Activated T-cell treated with anti-CD3 and anti-CD28 coated beads for 24 hours (primary cell): ENCODE data around the gene MUSK.
"Not testable (repeated sequence)": the region's sequence is repeated elsewhere in the genome, so short reads cannot be mapped to it uniquely, and the experiment has no call there.

Experiments
- DNase-seq: peaks from one replicate; pipeline ENCODE4 v3.0.0-alpha.2; 2020; ENCODE audit warnings: low read depth

Gene MUSK

DNA sequence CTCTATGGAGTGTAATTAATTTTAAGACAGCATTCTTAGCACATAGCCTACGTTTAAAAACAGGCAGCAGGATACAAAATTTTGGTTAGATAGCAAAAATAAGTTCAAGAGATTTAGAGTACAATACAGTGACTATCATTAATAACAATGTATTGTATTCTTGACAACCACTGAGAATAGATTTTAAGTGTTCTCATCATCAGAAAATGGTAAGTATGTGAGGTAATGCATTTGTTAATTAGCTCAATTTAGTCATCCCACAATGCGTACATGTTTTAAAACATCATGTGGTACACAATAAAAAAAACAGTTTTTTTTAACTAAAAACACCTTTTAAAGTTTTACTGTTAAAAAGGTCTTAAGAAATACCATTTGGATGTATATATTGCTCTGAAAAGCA is 94.2 kb downstream of the MUSK start:
- no peak for DNase-seq

DNA sequence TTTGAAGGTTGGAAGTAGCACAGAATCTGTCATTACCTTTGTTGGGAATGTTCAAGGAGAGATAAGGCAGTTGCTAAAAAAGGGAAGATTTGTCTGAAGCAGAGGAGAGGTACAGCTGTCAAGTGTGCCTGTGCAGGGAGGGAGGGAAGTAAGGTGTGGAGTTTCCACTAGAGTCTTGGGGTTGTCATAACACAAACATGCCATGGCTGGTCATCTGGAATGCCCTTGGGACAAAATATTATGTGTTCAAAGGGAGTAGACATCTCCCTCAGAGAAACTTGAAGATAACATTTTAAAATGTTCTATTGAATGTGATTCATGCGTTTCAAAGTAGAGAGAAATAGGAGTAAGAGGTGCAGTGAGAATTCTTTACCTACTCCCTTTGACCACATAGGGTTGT is 95.0 kb downstream of the MUSK start:
- DNase-seq: no peak

DNA sequence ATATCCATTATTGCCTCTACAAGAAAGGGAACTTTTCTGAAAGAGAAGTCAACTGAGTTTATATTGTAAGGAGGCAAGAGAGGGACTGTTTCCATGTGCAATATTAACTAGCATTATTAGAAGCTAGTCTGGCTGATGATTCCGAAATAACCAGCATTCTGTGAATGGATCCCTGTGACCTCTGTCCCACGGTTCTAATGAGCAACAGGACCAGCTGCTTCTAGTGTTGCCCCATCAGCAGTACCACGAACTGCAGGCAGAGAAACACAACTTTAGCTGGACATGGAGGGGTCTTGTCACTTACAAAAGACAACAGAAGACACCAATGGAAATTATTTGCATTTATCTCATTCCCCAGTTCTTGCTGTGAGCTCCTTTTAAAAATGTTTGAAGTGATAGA is 95.4 kb downstream of the MUSK start:
- DNase-seq: no peak

DNA sequence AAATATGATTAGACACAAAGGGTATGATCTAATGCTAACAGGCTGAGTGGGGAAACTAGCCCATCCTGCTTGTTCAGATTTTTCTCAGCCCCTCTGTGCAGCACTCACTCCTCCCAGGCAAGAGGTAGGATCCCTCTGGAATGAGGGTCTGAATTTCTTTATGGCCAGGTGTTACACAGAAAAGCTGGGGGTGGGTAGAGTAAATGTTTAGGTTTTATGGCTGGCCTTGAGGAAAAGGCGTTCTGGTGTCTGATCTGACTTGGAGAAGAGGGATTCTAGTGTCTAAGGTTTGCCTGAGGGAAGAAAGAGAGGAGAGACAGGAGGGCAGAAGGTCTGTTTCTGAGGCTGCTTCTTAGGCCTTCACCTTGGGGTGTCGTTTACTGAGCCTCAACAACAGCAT is 97.3 kb downstream of the MUSK start:
- DNase-seq: no peak

DNA sequence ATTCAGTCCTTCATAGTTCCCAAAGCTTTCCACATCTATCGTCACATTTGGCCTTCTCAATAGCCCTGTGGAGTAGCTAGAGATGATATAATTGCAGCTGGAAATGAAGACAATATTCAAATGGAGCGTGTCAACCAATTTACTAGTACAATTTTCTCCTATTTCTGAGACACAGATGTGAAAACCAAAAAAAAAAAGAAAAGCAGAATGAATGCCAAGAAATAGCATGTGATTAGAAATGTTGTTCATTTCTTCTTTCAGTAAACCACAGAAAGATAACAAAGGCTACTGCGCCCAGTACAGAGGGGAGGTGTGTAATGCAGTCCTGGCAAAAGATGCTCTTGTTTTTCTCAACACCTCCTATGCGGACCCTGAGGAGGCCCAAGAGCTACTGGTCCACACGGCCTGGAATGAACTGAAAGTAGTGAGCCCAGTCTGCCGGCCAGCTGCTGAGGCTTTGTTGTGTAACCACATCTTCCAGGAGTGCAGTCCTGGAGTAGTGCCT is 99.0 kb downstream of the MUSK start:
- DNase-seq: no peak

DNA sequence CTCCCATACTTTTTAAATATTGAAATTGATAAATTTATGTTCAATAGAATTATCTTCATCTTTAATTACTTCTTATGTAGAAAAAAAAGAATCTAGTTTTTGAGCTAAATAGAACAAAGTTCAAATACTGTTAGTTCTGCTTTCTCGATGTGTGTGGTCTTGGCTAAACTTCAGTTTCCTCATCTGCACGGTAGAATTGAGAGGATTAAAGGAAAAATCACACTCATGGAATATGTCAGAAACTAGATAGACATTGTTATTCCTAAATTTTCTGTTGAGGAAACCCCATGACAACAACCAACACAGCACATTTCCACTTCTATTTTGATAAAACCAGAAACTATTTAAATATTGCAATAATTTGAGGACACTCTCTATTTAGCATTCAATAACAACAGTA is 100.3 kb downstream of the MUSK start:
- DNase-seq: no peak

DNA sequence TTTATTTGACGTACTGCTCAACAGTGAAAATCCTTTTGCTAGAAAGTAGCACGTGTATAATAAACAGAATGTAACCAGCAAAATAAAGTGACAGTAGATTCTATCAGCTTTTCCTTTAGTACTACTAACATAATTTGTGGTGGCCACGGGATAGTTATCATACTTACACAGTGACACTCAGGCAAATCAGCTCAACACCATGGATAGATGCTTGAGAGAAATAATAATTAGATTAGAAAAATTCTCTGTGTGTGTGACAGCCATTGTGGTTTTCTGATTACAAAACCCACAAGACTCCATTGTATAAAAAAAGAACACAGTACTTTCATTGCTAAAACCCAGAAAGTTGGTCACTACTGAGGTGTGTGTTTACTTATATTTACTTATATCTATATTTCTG is 101.1 kb downstream of the MUSK start:
- DNase-seq: no peak

DNA sequence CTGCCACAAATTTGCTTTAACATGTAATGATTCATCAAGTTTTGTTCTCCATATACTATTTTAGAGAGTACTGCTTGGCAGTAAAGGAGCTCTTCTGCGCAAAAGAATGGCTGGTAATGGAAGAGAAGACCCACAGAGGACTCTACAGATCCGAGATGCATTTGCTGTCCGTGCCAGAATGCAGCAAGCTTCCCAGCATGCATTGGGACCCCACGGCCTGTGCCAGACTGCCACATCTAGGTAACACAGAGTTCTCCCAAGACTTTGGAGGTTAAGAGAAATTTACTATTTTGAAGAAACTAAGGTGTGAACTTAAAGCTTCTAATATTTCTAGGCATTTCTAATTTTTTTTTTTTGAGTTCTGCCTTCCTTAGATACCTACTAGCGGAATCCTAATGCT is 107.1 kb downstream of the MUSK start:
- DNase-seq: no peak

DNA sequence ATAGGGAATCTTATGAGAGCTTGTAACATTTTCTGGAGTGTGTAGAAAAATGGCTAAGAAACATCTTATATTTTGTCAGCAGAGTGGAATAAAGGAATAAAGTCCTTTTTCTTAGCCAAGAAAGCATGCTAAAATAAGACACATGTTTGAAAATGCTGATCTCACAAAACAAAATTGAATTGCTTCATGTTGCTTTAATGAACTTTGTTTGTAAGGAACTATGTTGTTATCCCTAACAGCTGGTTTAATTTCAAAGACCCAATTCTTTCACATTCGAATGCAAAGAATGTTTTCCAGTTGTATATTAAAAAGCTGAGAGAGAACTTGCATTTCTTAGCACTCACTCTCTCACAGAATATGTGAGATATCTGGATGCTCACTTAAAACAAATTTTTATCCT is 107.6 kb downstream of the MUSK start:
- no peak for DNase-seq

DNA sequence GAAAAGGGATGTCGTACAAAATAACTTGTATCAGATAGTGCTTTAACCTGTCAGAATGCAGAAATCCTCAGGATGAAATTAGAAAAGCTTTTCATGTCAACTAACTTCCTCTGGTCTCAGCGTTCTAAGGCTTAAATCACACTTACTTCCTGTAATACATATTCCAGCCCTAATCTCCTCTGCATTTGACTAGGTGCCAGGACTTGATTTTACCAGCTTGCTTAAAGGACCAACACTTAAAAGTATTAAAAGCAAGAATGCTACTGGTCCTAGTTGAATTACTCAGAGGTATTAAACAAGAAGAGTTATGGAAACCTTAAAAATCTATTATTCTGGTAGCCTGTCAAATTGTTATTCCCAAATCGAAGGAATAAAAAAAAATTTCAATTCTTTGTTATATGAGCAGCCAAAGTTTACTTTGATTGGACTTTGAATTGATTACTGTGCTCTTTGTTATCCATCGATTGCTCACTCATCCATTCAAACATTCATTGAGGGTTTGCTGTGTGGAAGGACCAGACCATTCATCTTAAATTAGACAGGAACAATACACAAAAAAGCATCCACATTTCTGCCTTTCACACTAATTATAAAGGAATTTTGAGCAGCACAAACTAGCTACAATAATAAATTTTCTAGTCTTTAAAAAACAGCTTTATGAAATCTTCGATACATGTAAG is 108.7 kb downstream of the MUSK start:
- DNase-seq: no peak

DNA sequence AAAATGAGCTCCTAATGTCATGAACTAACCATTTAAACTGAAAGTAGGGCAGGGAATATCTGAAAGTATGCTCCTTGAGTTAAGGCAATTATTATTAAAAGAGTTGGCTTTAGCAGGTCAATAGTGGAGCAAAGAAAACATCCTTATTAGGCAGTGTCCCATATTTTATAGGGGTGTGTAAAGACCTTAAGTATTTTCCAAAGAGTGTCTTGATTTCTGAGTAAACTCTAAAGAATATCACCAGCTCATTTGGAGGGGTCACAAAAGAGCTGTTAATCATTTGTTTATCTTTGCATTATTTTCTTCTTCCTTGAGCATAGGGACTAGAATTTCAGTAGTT is 109.3 kb downstream of the MUSK start:
- DNase-seq: no peak

DNA sequence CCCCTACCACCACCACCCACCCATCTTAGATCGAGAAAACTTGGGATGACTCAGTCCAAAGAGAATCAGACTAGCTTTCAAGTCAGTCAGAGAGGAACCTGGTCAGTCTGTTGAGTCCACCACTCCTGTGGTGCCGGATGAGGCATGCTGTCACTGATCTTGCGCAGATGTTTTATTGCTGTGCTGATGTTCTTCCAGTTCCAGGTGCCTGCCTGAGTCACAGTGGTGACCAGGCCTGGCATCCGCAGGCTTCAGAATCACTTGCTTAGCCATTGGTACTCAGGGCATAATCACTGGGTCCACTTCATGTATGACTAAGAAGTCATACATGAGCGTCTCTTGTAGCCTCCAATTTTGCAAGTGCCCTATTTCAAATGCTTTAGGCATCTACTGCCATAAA is 114.1 kb downstream of the MUSK start:
- no peak for DNase-seq

DNA sequence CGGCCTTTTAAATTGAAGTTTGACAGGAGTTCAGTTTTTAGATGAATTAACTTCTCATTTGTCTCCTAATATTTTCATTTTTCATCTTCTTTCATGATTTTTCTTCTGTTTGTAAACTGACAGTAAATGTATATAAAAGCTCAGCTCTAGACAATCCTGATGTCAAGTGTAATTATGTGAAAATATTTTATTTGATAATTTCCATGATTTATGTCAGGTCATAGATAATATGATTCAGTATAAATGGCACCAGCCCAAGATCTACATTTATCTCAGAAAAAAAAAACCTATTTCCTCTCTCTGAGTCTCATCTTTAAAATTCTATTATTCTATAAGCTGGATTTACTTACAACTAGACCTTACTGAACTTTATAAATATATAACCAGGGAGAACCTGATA is 115.7 kb downstream of the MUSK start:
- no peak for DNase-seq

DNA sequence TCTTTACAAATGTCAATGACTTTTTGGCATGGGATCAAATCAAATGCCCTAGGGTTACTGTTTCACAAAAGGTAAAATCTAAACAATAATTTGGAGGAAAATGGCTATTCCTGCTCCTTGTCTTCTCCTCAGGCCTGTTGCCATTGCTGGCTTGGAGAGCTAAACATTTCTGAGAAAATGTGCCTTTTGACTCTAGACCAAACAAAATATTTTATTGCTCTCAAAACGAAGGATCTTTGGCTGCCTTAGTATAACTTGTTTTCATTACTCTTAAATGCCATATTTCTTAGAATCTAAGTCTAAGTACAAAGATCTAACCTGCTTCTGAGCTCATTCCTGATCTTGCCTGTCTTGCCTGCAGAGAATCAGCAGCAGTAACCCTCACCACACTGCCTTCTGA is 116.6 kb downstream of the MUSK start:
- no peak for DNase-seq

DNA sequence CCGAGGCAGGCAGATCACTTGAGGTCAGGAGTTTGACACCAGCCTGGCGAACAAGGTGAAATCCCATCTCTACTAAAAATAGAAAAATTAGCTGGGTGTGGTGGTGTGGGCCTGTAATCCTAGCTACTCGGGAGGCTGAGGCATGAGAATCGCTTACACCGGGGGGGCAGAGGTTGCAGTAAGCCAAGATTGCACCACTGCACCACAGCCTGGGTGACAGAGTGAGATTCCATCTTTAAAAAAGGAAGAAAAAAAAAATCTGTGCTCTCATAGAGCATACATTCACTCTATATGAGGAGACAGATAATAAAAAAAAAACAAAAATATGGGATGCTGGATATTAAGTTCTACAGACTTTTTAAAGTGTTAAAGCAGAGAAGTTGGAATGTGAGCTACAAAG is 119.8 kb downstream of the MUSK start:
- not testable (repeated sequence) for DNase-seq

DNA sequence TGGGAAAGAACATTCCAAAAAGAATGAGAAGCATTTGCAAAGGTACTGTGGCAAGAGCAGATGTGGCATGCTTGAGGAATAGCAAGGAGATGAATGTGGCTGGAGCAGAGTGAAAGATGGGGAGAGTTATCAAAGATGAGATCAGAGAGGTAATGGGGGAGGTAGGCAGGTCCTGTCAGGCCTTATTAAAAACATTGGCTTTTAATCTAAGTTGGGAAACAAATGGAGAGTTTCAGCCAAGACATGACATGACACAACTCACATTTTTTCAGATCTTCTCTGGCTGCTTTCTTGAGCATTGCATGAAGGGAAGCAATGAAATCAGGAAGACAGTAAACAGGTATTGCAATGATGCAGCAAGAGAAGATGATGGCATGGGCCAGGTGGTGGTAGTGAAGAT is 120.3 kb downstream of the MUSK start:
- DNase-seq: no peak

DNA sequence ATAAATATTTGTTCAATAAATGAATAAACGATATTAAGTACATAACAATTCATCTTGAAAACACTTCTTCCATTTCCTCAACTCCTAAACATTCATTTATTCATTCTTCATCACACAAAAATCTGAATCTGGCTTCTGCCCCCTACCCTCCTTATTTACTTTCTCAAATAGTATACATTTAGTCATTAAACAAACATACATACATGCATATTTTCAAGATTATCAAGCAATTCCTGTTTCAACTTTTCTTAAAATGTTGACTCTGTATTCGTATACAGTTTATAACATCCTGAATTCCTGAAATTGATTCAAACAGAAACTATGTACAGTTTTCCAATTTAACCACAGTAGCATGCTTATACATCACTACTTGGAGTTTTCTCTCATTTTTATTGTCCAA is 129.0 kb downstream of the MUSK start:
- no peak for DNase-seq

DNA sequence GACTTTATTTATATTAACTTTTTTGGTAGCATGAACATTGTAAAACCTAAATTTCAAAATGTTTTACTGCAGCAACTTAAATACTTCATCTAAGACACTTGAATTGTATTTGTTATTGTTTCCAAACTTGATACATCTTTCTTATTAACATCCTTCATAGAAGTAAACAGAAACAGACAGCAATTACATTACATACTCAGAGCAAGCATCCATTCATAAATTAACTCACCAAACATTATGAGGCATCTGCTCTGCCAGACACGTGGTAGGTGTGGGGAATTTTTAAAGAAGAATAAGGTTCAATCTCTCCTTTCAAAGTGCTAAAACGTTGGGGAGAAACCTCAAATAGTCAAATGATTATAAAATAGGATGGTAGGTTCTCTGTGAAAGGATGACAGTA is 130.8 kb downstream of the MUSK start:
- no peak for DNase-seq

DNA sequence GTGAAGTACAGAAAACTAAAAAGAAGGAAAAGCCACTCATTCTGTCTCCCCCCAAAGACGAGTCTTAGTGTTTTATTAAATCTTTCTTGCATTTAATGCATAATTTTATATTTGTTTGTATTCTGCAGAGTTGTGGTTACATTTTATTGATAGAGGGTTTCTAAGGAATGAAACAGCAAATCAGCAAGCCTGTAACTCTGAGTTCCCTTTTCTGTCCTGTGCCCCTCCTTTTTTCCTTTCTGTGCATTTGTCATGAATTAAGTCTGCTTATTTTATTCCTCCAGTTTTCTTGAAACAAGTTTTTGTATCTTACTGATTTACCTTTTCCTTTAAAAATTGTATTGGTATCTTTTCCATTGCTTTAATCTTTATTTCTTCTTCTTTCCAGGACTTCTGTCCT is 132.8 kb downstream of the MUSK start:
- no peak for DNase-seq

DNA sequence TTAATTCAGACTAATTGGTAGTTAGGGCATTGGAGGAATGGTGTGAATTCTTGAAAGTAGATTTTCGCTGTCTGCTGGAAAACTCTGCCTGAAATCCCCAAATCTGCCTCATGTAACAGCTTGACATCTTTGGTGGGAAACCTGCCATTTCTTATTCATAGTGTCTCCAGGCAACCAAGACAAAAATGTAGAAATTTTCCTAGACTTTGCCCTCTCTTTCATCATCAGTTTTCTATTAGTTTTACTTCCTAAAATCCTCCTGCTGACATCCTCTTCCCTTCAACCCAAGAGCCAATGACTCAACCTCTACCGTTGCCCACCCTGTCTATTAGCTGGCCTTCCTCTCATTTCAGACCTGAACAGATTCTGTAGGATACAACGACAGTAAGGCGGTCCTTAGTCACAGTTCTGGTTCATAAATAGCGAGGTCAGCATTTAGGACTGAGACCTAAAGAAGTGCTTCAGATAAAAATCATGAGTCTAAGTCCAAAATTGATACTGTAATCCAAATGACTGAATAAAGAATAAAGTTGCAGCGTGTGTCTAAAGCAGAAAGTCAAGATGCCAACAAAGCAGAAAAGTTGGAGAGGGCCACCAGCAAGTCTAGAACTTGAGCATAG is 133.9 kb downstream of the MUSK start:
- DNase-seq: no peak

DNA sequence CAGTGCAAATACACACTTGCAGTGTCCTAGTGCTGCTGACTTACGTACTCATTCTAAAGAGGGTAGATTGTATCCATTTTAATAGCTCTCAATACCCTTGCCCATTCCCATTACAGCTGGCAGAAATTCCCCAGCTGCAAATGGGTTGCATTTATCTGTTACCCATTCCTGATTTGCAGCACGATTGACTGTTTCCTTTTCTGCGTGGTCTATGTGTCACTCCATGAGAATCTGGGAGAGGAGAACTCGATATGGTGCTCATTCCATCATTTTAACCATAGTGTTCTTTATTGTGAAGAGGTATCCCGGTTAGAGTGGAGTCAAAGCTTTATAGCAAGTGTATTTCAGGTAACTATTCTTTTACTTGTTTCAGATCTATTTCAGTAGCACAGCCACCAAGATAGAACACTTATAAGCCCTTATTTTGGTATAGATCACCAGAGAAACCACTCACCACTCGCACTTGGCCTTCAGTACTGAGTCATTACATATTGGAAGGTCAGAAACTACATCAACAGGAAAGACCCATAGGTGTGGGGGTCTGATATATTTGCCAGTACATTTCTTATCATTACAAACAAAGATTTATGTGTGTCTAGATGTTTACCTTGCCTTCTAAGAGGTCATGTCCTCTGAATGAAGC is 139.5 kb downstream of the MUSK start:
- DNase-seq: no peak

DNA sequence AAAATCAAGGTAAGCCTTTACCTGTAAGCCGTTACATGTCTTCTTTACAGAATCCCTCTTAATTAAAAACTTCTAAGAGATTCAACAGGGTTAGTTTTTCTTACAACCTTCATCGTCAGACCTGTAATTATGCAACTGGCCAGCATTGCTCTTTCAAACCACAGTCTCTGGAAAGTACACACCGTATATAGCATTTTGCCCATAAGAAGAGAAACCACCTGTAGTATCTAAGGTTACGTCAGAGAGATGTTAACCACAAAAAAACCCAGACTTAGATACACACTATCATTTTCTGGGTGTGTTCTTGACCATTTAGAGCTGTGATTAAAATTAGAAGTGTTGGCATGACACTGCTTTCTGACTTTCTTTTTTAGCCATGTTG is 140.0 kb downstream of the MUSK start:
- no peak for DNase-seq

DNA sequence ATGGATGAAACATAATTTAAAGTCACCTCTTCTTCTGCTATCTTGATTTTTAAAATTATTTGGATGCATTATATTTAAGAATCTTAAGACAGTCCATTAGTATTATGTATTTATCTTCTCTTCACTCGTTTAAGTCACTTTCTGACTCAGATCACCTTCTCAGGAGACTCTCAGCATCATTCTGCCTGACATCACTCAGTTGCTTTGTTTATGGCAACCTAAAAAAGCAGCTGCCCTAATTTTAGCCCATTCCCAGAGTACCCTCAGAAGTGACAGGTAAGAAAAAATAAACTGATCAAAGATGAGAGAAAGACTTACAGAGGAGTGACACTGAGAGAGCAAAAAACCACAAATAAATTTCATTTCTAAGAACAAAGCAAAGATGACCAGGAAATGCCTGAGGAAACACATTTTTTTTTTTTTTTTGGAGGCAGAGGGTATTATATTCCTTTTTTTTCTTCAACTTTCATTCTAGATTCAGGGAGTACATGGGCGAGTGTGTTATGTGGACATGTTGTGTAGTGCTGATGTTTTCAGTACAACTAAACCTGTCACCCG is 140.5 kb downstream of the MUSK start:
- no peak for DNase-seq
